NCI-H446 treated with DMSO at 0.1 percent for 48 hours (cell line): Measurements from ENCODE around the gene JAK1.

Source experiments
- DNase-seq: peaks from one replicate; lab custom pipeline; 2025; lab: John Stamatoyannopoulos, UW

The JAK1 gene

DNA sequence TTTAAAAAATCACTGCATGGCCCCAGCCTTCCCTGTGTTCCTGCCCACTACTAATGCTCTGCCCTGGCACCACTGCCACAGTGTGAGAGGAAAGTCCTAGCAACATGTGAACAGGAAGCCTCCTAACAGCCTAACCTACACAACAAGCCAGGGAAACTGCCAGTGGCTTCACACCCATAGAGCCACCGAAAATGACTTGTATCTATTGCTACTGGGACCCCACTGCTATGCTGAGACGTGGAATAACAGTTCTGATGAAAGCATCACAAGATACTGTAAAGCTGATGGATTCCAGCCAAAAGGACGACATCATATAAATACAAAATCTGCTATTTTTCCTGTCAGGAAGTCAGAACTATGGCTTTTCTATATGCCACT, 74.9 kb downstream of the JAK1 start:
- no peak for DNase-seq

DNA sequence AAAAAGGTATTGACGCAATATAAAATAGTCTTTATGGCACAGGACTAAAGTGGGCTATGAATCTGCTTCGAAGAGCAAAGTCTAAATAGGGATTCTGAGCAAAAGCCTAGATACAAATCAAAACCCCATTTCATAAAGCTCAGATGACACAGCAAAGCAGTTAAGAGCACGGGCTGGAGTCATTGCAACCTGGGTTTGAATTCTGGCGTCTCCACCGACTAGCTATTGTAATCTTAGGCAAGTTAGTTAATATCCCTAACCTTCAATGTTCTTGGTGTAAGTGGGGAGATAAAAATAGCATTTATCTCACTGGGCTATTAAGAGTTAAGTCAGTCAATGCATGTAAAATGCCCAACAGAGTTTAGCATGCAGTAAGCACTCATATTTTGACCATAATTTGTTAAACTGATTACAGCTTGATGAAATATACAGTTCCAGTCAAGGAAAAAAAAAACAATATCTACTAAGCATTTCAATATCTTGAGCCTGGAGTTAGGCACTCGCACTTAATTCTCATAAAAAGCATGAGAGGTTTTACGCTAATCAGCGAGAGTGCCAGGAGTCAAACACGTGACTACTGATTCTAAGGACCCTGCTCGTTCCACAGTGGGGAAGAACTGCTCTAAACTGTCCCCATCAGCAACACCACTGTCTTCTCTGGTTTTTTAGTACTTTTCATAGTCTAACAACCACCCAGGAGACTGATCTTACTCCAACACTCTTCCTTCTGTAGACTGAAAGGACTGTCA, 75.5 kb downstream of the JAK1 start:
- DNase-seq, result no peak

DNA sequence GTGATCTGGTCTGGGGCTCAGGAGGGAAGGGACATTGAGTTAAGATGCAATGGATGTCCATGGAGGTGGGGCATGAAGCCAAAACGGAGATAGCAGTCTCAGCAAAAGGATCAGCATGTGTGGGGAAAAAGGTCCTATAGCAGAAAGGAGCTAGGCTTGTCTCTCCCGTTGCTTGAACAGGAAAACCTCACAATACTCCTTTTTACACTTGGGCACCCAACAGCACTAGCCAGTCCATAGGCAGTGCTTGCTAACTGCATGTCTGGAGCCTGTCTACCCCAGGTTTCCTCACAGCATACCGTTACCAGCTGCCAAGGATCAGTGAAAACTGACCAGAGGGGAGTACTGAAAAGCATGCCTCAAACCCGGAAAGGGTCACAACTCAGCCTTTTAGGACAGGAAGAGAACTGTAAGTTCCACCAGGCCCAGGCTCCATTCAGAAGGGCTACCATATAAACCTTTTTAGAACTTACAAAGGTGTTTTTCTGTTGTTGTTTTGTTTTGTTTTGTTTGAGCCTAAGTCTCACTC, 78.6 kb downstream of the JAK1 start:
- DNase-seq, result no peak

DNA sequence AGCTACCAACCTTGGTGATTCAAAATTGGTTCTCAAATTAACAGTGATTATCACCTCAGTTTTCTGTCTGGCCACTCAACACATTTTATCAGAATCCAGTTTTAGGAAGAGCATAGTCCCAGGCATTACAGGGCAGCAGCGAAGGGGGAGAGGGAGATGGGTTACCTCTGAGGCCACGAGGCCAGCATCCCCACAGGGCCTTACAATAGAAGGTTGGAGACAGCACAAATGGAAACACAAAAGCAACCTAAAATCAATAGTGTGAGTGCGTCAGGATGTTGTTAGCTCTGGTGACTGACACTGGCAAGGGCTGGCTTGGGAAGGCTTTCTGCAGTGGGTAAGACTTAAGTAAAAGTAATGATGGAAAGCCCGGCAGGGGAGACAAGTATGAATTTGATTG, 79.5 kb downstream of the JAK1 start:
- no peak for DNase-seq

DNA sequence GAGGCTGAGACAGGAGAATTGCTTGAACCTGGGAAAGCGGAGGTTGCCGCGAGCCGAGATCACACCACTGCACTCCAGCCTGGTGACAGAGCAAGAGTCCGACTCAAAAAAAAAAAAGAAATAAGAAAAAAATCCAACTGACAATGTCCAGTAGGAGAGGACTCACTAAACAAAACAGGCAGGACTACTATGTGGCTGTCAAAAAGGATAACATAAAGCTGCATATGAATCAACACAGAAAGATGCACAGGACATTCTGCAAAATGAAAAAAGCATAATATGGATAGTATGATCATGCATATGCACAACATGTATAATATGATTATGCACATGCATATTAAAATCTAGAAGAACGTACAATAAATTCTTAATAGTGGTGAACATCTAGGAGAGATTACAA, 80.7 kb downstream of the JAK1 start:
- no peak for DNase-seq

DNA sequence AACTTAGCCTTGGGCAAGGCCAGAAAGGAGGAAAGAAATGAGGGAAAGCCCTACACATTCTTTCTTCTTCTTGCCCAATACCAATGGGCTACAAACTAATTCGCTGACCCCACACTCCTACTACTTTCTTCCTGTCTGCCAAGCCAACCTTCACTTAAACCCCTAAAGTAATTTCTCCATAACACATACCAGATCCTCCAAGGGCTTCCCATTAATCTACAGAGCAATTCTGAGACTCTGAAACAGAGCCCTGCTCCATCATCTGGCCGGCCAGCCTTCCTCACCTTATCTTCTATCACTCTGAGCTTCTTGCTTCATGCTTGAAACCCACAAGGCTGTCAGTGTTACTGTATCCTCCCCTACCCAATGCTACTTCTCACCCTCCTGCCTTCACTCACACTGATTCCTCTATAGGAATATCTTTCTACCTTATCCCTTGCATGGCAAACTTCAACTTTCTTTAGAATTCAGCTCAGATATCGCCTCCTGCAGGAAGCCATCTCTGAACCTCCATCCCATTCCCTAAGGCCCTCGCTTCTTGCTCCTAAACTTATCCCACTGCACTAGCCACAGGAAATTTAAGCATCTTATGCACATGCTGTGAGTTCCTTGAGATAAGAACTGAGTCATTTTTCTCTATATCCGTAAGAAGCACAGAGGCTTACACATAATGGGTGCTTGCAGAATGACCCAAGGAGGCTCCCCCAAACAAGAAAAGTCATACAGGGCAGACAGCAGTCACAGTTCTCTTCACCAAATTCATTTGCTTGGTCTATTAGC, 81.9 kb downstream of the JAK1 start:
- DNase-seq, result no peak

DNA sequence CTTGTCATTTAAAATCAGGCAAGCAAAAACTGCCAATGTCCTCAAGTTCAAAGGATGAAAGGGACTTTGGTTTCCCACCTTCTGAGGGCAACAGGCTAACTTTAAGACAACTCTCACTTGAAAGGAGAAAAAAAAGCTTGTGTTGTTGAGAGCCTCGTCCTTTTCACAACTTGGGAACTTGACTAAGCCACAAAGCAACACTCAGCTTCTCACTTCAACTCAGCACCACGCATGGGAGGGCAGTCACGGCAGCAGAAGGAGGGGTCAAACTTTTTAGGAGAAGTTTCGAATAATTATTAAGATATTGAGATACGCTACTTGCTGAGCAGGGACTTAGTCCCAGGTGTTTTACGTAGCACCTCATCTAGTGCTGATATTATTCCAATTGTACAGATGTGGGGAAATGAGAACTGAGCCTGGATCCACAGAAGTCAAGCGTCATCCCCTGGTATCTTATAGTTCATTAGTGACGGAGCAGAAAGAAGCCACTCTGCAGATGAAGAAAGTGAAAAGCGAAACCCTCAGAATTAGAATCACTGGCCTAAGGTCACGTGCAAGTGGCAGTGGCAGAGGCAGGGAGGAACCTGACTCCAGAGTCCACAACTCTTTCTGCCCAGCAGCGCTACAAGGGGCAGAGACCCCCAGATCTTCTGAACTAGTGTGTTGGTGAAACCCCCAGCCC, 83.6 kb downstream of the JAK1 start:
- no peak for DNase-seq

DNA sequence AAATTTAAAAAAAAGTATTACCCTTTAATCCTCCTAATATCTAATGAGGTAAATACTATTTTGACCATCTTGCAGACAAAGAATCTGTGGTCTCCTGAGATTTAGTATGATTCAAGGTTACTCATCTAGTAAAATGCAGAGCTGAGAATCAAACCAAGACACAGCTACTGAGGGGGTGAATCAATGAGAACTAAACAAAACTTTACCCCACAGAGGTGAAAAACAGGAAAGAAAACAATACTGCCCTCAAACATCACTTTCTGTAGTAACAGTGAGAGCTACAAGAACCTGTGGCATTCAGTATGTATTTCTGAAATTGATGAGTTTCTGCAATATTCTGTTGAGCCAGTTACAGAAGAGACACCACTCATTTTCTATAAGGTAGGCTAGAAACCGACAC, 85.1 kb downstream of the JAK1 start:
- DNase-seq, result no peak

DNA sequence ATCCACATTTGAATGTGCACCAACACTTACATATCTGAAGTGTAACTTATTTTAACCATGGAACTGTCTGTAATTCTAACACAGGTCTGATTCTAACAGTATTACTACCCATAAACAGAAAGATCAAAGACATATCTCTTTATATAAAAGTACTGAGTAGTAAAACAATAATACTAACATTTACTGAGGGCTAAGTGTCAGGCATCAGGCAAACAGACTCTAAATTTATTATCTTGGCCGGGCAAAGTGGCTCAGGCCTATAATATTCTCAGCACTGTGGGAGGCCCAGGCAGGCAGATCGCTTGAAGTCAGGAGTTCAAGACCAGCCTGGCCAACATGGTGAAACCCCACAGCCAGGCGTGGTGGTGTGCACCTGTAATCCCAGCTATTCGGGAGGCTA, 85.9 kb downstream of the JAK1 start:
- no peak for DNase-seq

DNA sequence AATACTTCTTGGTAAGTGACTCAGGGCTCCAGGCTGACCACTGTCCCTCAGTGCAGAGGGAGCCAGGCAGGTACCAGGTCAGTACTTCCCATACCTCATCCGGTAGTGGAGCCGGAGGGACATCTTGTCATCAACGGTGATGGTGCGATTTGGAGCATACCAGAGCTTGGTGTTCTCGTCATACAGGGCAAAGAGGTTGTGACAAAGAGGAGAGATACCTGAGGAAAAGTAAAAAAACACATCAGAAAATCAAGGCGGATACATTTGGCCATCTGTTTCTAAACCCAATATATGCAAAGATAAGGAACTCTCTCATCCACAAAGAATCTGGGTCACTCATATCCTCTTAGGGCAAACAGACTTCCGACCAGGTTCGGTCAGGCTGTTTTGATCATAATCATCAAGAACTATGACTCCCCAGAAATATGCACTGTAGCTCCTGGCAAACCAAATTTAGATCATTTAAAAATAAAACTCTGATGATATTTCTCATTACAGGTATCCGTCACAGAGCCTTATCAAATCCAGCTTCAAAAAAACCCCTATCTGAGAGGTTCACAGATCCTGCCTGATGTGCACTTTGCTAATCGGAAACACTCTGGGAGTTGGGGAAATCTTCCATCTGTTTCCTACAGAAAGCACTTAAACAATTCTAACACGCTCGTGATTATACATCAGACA, 87.3 kb downstream of the JAK1 start:
- DNase-seq, result no peak

DNA sequence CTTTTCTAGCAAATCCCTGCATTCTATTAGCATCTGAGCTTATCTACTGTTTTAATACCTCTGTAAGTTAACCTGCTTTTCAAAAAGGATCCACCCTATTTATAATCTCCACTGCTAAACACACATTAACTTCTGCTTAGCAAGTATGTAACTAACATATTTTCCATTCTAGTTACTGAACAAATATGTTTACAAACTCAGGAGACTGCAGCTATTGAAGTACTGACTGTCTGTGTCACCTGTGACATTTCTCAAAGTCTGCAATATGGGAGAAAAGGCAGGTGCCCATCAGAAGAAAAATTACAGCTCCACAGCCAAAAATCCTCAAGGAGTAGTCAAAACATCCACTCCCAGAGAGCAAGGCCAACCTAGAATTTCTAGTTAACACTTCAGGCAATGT, 88.3 kb downstream of the JAK1 start:
- DNase-seq, result no peak

DNA sequence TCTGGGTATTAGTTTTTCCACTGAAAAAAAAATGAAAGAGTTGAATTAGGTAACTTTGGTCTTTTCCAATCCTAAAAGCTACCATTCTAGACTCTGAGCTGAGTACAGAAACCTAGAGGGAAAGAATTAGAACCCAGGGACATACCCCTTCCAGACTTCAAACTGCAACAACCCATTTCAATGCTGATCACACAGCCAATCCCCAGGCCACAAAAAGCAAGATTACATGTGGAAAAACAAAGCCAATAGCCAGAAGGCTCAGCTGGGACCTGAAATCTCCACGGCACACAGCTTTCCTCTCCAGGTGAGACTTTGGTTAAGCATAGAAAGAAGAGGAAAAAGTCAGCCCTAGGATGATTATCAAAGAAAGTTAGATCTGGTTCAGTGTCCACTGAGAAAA, 88.8 kb downstream of the JAK1 start:
- DNase-seq, result no peak

DNA sequence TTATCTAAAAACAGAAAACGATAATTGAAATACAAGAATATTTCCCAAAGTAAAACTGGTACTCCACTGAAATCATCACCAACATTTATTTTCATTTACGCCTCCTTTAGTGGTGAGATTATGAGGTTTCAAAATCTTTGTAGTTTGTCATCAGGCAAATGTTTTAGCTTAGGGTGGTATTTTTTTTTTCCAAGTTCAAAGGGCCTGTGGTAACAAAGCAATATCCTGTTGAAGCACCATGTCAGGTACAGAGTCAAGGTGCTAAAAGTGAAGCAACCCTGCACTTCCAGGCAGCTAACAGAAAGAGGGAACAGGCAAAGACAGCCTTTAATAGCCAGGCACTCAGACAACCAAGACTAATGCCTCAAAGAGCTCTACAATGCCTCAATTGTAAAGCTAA, 89.2 kb downstream of the JAK1 start:
- DNase-seq, result no peak

DNA sequence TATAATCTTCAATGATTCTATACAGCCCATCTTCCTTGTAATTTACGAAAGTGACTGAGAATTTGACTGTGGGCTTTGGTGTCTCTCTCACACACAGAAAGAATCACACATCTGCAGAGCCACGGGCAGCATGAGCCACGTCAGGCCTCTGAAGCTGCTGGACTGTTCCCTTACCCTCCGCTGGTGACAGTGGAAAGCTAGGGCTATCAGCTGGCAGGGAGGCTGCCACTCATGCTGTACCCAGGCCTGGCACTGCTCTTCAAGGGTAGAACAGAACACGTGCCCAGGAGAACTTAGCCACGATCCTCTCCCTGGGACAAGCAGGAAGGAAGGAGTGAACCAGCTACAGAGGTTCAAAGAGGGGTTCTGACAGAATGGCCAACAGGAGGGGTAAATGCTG, 90.7 kb downstream of the JAK1 start:
- no peak for DNase-seq

DNA sequence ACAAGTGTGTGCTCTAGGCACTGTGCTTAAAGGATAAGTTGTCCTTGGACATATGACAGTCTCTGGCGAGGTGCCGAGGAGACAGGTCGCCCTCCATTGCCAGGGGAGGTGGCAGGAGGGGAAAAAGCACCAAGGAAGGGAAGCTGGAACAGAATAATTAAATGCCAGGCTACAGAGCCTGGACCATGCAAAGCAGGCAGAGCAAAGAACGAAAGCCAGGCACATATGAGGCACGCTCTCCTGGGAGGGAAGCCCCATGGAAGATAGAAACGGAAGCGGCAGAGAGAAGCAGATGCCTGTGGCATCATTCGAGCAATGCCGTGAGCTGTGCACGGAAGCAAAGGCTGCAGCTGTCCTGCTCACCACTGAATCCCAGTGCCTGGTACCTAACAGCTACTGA, 91.2 kb downstream of the JAK1 start:
- no peak for DNase-seq

DNA sequence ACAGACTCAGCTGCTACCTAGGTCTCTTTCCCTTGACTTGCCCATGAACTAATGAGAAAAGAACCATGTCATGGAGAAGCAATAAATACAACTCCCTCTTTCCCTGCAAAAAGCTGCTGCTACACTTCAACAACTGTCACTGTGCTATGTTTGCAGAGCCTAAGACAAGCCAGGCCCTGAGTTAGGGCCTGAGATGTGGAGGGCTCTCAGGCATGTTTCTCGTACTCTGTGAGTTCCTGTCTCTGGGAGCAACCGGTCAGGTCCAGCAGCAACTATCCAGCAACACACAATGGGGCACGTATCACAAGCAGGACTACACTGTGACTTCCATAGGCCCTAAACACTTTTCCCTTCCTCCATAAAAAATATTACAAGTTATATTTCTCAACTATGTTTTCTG, 91.7 kb downstream of the JAK1 start:
- DNase-seq, result no peak

DNA sequence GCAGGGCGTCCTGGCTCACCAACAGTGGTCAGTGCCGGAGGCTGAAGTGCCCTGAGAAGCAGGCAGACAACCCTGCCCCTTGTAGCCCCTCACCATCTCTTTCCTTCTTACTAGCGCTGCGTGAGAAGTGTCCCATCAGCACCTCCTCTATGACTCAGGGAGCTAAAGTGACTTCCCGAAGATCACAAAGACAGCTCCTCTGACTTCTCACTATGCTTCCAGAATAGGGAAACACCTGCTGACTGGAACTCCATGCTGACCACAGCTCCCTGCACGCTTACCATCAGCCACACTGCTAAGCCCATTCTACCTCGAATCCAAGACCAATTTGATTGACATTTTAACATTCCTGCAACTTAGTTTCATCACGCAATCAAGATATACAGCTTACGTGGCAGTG, 92.8 kb downstream of the JAK1 start:
- DNase-seq, result no peak

DNA sequence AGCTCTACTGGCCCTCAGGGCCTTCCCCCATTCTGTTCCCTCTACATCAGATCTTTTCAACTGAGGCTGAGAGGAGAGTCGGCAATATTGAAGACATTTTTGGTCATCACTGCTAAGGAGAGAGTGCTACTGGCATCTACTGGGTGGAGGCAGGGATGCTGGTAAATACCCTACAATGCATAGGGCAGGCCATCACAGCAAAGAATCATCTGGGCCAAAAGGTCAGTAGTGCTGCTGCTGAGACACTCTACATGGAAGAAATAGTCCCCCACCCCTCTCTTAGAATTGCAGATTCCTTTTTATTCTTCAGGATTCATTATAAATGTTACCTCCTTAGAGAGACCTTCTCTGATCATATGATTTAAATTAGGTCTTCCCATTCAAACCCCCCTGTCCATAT, 94.3 kb downstream of the JAK1 start:
- DNase-seq, result no peak

DNA sequence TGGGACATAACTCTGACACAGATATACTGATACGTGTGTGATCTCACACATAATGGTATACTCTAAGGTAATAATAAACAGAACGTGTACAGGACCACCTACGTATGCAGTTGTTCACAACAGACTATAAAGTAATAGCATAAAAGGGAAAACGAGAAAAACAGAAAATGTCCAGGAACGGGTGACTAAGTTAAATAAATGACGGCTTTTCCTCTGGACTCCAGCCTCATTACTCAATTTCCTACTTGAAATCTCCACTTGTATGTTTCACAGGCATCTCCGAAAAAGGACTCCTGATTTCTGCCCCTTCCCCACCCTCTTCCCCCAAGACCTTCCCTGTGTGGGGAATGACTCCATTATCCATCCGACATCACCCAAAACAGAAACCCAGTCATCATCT, 95.1 kb downstream of the JAK1 start:
- DNase-seq, result no peak

DNA sequence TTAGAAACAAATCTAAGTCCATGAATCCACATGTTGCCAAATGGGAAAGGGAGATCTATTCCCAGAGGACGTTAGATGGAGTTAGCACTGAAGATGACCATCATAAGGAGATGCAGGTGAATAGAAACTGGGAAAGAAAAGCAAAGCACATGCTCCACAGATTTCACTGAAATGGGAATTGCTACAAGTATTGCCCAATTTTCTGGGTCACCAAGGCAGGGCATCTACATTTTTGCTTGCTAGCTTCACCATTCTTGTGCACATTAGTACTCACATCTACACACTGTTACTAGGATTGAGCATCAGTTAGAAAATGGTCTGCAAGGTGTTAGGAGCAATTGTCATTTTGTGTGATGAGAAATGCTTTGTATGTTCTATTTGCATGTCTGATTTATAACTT, 99.1 kb downstream of the JAK1 start:
- DNase-seq, result no peak

DNA sequence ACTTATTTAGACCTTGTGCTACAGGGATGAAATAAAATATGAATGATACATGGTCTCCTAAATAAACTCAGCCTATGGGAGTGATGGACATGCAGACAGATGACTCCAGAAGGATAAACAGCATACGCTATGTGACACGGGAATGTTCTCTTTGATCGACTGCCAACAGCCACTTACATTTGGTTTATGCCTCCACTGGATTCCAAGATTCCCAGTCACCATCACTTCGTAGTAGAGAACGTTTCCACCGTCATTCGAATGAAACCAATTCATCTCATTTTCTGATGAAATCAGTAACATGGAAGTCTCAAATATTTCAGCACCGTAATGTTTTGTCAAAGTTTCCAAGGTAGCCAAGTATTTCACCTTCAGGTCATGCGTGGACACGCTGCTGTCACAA, 99.7 kb downstream of the JAK1 start:
- no peak for DNase-seq

DNA sequence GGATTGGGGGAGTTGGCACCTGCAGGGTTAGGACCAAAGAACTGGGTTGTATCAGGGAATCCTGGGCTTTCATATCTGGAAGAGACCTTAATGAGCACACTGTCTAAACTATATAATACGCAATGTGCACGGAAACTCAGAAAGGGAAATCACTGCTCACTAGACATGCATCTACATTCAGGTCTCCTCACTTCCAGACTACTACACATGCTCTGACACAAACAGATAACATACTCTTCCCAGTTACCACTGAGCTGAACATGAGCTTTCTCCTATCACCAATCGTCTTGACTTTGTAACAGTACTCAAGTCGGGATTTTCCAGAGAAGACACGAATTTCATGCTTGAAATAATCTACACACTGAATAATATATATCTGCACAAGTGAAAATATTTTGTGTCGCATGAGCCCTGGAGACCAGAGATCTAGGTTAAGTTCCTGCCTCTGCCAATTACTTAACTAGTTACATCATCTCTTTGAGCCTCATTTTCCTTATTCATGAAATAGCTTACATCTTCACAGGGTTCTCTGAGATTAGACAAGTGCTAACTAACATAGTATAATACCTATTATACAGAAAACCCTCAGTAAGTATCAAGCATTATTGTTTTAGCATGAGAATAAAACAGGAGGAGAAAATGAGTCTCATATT, 101.1 kb downstream of the JAK1 start:
- no peak for DNase-seq
